Measurements from ENCODE around the gene HMGCL.
A peak's percentile ranks its signal among the peaks of the same experiment; 100 is the strongest.

The HMGCL gene

DNA sequence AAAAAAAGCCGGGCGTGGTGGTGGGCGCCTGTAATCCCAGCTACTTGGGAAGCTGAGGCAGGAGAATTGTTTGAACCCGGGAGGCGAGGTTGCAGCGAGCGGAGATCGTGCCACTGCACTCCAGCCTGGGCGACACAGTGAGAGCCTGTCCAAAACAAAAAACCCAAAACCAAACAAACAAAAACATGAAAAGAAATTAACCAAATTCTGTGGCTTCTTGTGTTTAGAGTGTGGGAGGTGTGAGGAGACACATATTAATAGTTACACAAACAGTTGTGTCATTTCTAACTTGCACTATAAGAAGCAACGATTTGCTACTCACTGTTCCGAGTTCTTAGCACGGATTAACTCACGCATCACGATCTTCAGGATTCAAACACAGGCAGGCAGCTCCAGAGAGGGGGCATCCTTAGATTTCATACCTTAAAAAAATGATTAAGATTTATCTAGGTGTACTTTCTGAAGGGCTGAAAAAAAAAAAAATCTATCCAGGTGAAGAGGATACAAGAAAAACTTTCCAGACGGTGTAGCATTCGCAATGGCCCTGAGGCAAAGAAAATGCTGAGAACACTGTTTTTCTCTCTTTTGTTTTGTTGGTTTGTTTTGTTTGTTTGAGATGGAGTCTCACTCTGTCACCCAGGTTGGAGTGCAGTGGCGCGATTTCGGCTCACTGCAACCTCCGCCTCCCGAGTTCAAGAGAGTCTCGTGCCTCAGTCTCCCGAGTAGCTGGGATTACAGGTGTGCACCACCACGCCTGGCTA, 713 bp upstream of the HMGCL start:
- TF ChIP-seq, protein P1, sequence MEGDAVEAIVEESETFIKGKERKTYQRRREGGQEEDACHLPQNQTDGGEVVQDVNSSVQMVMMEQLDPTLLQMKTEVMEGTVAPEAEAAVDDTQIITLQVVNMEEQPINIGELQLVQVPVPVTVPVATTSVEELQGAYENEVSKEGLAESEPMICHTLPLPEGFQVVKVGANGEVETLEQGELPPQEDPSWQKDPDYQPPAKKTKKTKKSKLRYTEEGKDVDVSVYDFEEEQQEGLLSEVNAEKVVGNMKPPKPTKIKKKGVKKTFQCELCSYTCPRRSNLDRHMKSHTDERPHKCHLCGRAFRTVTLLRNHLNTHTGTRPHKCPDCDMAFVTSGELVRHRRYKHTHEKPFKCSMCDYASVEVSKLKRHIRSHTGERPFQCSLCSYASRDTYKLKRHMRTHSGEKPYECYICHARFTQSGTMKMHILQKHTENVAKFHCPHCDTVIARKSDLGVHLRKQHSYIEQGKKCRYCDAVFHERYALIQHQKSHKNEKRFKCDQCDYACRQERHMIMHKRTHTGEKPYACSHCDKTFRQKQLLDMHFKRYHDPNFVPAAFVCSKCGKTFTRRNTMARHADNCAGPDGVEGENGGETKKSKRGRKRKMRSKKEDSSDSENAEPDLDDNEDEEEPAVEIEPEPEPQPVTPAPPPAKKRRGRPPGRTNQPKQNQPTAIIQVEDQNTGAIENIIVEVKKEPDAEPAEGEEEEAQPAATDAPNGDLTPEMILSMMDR (IDR thresholded peaks at IDR 0.05): no peak
- Histone ChIP-seq H3K4me3 (peak overlapping the region; percentile 94), H3K27ac (peak overlapping the region; percentile 95 to 96)
- DNase-seq (ENCODE audit: low spot score): no peak

- H3K4me3 ChIP-seq: peak overlapping the region; percentile 94
- DNase-seq (ENCODE audit: low spot score): no peak
- TF ChIP-seq, protein P1 (IDR thresholded peaks at IDR 0.05): no peak
- H3K27ac ChIP-seq: peak overlapping the region; percentile 95 to 96
These were observed 536 bp downstream of the HMGCL start for GRCh38 chr1:23824711-23825075.

GRCh38 chr1:23823767-23824166, 1.5 kb downstream of the HMGCL start:
- H3K27ac ChIP-seq: no peak overlapping the region
- peak overlapping the region; percentile 94 for H3K4me3 ChIP-seq
- DNase-seq (ENCODE audit: low spot score): no peak
- TF ChIP-seq, protein P1 (IDR thresholded peaks at IDR 0.05): no peak

- H3K27ac ChIP-seq: no peak overlapping the region
- DNase-seq (ENCODE audit: low spot score): no peak
- H3K4me3 ChIP-seq: no peak overlapping the region
- TF ChIP-seq, protein P1 (IDR thresholded peaks at IDR 0.05): no peak
These were observed 7.6 kb downstream of the HMGCL start for GRCh38 chr1:23817633-23818032.

- Histone ChIP-seq H3K27ac (no peak overlapping the region), H3K4me3 (no peak overlapping the region)
- TF ChIP-seq, protein P1 (IDR thresholded peaks at IDR 0.05): no peak
- DNase-seq (ENCODE audit: low spot score): no peak
These were observed 8.3 kb downstream of the HMGCL start for GRCh38 chr1:23816906-23817305.

DNA sequence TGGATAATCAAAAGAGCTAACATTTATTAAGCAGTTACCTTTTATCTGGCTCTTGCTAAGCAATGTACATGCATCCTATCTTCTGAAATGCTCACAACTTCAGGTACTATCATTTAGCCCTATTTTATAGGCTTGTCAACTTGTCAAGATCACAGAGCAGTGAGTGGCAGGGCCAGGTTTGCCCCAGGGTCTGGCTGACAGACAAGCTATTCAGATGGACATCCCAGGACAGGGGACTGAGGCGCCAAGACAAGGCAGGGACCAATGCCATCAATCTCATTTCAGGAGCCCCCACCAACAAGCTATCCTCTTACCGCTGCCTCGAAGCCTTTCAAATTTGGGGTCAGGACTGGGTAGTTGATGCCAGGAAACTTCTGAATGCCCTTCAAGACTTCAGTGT, 8.9 kb downstream of the HMGCL start:
- DNase-seq (ENCODE audit: low spot score): no peak
- TF ChIP-seq, protein P1 (IDR thresholded peaks at IDR 0.05): no peak
- Histone ChIP-seq H3K27ac (no peak overlapping the region), H3K4me3 (no peak overlapping the region)

- DNase-seq (ENCODE audit: low spot score): no peak
- TF ChIP-seq, protein P1 (IDR thresholded peaks at IDR 0.05): no peak
- Histone ChIP-seq H3K4me3 (no peak overlapping the region), H3K27ac (no peak overlapping the region)
These were observed 11.2 kb downstream of the HMGCL start for GRCh38 chr1:23814016-23814415.
